NB4 (cell line): Measurements from ENCODE around the gene SYTL2.

Source experiments
- POLR2A ChIP-seq: IDR thresholded peaks from 2 replicates; pipeline ENCODE4 v1.6.1; 2011; ENCODE audit warnings: mild to moderate bottlenecking; ENCODE audit not compliant: insufficient read length; ENCODE audit errors: extremely low read depth
- TF ChIP-seq, protein P1 (sequence below): IDR thresholded peaks from one replicate; pipeline ENCODE4 v1.5.1; 2012; ENCODE audit warnings: low read depth, low read length

DNA sequence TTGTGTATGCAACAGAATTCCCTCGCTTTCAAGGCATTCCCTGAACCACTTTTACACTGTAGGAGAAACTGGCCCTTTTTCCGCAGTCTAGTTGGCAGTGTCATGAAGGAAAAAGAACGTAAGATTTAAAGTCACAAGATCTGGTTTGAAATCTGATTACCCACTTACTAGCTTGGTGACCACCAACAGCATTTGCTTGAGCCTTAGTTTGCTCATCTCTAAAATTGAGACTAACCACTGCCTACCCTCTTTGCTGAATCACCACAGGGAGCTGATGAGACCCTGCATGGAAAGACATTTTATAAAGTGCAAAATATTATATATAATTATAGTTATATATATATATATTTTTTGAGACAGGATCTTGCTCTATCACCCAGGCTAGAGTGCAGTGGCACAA is 39.4 kb downstream of the SYTL2 start:
- no peak for TF ChIP-seq POLR2A
- TF ChIP-seq, protein P1, sequence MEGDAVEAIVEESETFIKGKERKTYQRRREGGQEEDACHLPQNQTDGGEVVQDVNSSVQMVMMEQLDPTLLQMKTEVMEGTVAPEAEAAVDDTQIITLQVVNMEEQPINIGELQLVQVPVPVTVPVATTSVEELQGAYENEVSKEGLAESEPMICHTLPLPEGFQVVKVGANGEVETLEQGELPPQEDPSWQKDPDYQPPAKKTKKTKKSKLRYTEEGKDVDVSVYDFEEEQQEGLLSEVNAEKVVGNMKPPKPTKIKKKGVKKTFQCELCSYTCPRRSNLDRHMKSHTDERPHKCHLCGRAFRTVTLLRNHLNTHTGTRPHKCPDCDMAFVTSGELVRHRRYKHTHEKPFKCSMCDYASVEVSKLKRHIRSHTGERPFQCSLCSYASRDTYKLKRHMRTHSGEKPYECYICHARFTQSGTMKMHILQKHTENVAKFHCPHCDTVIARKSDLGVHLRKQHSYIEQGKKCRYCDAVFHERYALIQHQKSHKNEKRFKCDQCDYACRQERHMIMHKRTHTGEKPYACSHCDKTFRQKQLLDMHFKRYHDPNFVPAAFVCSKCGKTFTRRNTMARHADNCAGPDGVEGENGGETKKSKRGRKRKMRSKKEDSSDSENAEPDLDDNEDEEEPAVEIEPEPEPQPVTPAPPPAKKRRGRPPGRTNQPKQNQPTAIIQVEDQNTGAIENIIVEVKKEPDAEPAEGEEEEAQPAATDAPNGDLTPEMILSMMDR: no peak
